ENCODE data around the gene RAB3A. TPM values are rescaled to one million over a fixed set of nuclear protein-coding genes. Genes with fewer than 3 reads are reported as not detected.

RAB3A gene
- total RNA-seq, 1 experiment from 2014 or later, result 1.0 TPM

DNA sequence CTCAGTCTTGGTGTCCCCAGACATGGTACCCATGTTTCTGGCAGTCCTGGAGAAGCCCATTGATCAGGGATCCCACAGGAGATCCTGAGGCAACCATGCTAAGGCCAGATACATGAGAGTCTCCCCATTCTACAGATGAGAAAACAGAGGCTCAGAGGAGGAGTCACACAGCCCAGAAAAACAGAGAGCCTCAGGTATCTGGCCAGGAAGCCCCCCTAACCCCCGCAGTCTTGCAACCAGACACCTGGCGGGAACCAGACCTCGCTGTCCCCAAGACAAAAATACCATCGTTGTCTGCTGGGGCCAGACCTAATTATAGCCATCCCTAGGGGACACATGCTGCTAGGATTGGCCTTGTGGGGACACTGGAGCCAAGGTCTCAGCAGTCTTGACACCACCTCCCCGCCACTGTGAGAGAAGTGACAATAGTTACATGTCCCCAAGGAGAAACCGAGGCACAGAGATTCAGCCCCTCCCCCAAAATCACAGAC lies 24.0 kb upstream of the RAB3A start:
- ATAC-seq, result no peak
- H3K27me3 ChIP-seq (ENCODE audit: control insufficient read depth, insufficient read depth, low read length), result no peaks in the 10 kb centered on the region

GRCh38 chr19:18226956-18227780 lies 23.3 kb upstream of the RAB3A start:
- TF ChIP-seq POLR2AphosphoS5 (IDR thresholded peaks at IDR 0.05; ENCODE audit: low read depth, low read length) (no peak), REST (IDR thresholded peaks at IDR 0.05; ENCODE audit: insufficient read depth in 1 of 2, low read depth in 2 of 2, low read length in 1 of 2) (no peak), TCF7L2 (IDR thresholded peaks at IDR 0.05; ENCODE audit: low read depth, low read length) (no peak), SIN3A (IDR thresholded peaks at IDR 0.05; ENCODE audit: borderline replicate concordance, insufficient read depth, low read depth, low read length) (no peak)
- TF ChIP-seq, protein P1, sequence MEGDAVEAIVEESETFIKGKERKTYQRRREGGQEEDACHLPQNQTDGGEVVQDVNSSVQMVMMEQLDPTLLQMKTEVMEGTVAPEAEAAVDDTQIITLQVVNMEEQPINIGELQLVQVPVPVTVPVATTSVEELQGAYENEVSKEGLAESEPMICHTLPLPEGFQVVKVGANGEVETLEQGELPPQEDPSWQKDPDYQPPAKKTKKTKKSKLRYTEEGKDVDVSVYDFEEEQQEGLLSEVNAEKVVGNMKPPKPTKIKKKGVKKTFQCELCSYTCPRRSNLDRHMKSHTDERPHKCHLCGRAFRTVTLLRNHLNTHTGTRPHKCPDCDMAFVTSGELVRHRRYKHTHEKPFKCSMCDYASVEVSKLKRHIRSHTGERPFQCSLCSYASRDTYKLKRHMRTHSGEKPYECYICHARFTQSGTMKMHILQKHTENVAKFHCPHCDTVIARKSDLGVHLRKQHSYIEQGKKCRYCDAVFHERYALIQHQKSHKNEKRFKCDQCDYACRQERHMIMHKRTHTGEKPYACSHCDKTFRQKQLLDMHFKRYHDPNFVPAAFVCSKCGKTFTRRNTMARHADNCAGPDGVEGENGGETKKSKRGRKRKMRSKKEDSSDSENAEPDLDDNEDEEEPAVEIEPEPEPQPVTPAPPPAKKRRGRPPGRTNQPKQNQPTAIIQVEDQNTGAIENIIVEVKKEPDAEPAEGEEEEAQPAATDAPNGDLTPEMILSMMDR (IDR thresholded peaks at IDR 0.05), result no peak
- ChIA-PET POLR2A (no interaction called here), CTCF (no interaction called here)
- BruUV-seq (replicated peaks), result no TSS peak
- intact Hi-C loops (cut with micrococcal nuclease; ENCODE audit: unreplicated experiment) (no loop called here), in situ Hi-C loops (cut with HindIII; ENCODE audit: low pct_unique_long_range_greater_than_20kb, low sequenced_read_pairs) (no loop called here)
- H3K36me3 ChIP-seq (ENCODE audit: control insufficient read depth, insufficient read depth, low read length), result no peaks in the 10 kb centered on the region
- no peak overlapping the region for H3K27ac ChIP-seq (ENCODE audit: low read length)
- H3K27me3 ChIP-seq (ENCODE audit: control insufficient read depth, insufficient read depth, low read length), result no peaks in the 10 kb centered on the region
- DNase-seq (ENCODE audit: low read depth, low spot score), result no peak
- H3K4me3 ChIP-seq (ENCODE audit: low read depth in 2 of 2, low read length in 2 of 2), result no peak overlapping the region
- H3K9me3 ChIP-seq (ENCODE audit: control insufficient read depth, insufficient read depth, low read depth, low read length), result no peaks in the 10 kb centered on the region
- no peaks in the 10 kb centered on the region; the same call in 1 of the 2 replicates for H3K4me1 ChIP-seq (ENCODE audit: control insufficient read depth, insufficient read depth, low read length)
- no peak for ATAC-seq

More for the DNA sequence above, 24.0 kb upstream of the RAB3A start:
- no TSS peak for BruUV-seq (replicated peaks)
- no peak for DNase-seq (ENCODE audit: low read depth, low spot score)
- H3K4me1 ChIP-seq (ENCODE audit: control insufficient read depth, insufficient read depth, low read length), result no peaks in the 10 kb centered on the region; the same call in 1 of the 2 replicates
- CTCF ChIA-PET, result no interaction called here
- H3K27ac ChIP-seq (ENCODE audit: low read length), result no peak overlapping the region
- H3K4me3 ChIP-seq (ENCODE audit: low read depth in 2 of 2, low read length in 2 of 2), result no peak overlapping the region
- no peaks in the 10 kb centered on the region for H3K9me3 ChIP-seq (ENCODE audit: control insufficient read depth, insufficient read depth, low read depth, low read length)
- intact Hi-C loops (cut with micrococcal nuclease; ENCODE audit: unreplicated experiment), result no loop called here
- H3K36me3 ChIP-seq (ENCODE audit: control insufficient read depth, insufficient read depth, low read length), result no peaks in the 10 kb centered on the region
- in situ Hi-C loops (cut with HindIII; ENCODE audit: low pct_unique_long_range_greater_than_20kb, low sequenced_read_pairs), result no loop called here
- POLR2A ChIA-PET, result no interaction called here
- no peak for TF ChIP-seq POLR2AphosphoS5 (IDR thresholded peaks at IDR 0.05; ENCODE audit: low read depth, low read length)
- TF ChIP-seq, protein P1 (IDR thresholded peaks at IDR 0.05), result no peak
- no peak for TF ChIP-seq REST (IDR thresholded peaks at IDR 0.05; ENCODE audit: insufficient read depth in 1 of 2, low read depth in 2 of 2, low read length in 1 of 2)
- TF ChIP-seq SIN3A (IDR thresholded peaks at IDR 0.05; ENCODE audit: borderline replicate concordance, insufficient read depth, low read depth, low read length), result no peak
- no peak for TF ChIP-seq TCF7L2 (IDR thresholded peaks at IDR 0.05; ENCODE audit: low read depth, low read length)

Measured in Panc1 (cell line).